ENCODE data around the gene UBE2E1.

GRCh38 chr3:23764407-23764806, 41.3 kb upstream of the UBE2E1 start:
- TF ChIP-seq REST (IDR thresholded peaks at IDR 0.05; ENCODE audit: low read depth) (no peak), NFIC (IDR thresholded peaks at IDR 0.05) (no peak), YY1 (IDR thresholded peaks at IDR 0.05; ENCODE audit: low read depth) (no peak), EP300 (IDR thresholded peaks at IDR 0.05; ENCODE audit: borderline replicate concordance) (no peak), CREB1 (IDR thresholded peaks at IDR 0.05; ENCODE audit: low read depth) (no peak), FOXM1 (IDR thresholded peaks at IDR 0.05; ENCODE audit: borderline replicate concordance, low read depth) (no peak)

All from Ishikawa (cell line).